Transverse colon (tissue), 4 donors: ENCODE measurements around the gene SYNDIG1L.

Source experiments
- EP300 ChIP-seq: sonication (generic); formaldehyde crosslinking; IDR thresholded peaks from one replicate; pipeline ENCODE4 v1.6.1; 2017; ENCODE audit warnings: antibody characterized with exemption, low read depth
- POLR2A ChIP-seq: fragments of 450-650 bp; IDR thresholded peaks from one replicate; pipeline ENCODE4 v1.6.1; 2016; ENCODE audit warnings: antibody characterized with exemption, mild to moderate bottlenecking, moderate library complexity
- POLR2AphosphoS5 ChIP-seq, 3 donors: sonication (generic); formaldehyde crosslinking; IDR thresholded peaks; one replicate each; pipeline ENCODE4 v1.6.1; 2016; ENCODE audit warnings: antibody characterized with exemption in 3 of 3
- TF ChIP-seq, protein P1 (sequence below), 5 experiments: fragments of 200-600 bp in 3 of 5; fragments of 450-650 bp in 2 of 5; sonication (generic) in 3 of 5; IDR thresholded peaks; 1 replicate in 2 of 5; 2 replicates in 3 of 5; pipeline ENCODE4 v1.5.1; 2016 to 2017; ENCODE audit warnings: antibody characterized with exemption in 5 of 5, inconsistent platforms in 3 of 5, mild to moderate bottlenecking in 2 of 5, moderate library complexity in 1 of 5

GRCh38 chr14:74415115-74415437 is 10.9 kb downstream of the SYNDIG1L start:
- TF ChIP-seq, protein P1, sequence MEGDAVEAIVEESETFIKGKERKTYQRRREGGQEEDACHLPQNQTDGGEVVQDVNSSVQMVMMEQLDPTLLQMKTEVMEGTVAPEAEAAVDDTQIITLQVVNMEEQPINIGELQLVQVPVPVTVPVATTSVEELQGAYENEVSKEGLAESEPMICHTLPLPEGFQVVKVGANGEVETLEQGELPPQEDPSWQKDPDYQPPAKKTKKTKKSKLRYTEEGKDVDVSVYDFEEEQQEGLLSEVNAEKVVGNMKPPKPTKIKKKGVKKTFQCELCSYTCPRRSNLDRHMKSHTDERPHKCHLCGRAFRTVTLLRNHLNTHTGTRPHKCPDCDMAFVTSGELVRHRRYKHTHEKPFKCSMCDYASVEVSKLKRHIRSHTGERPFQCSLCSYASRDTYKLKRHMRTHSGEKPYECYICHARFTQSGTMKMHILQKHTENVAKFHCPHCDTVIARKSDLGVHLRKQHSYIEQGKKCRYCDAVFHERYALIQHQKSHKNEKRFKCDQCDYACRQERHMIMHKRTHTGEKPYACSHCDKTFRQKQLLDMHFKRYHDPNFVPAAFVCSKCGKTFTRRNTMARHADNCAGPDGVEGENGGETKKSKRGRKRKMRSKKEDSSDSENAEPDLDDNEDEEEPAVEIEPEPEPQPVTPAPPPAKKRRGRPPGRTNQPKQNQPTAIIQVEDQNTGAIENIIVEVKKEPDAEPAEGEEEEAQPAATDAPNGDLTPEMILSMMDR (IDR thresholded peaks at IDR 0.05) = no peak
- TF ChIP-seq POLR2A = no peak
- TF ChIP-seq POLR2AphosphoS5 (IDR thresholded peaks at IDR 0.05) = no peak
- TF ChIP-seq EP300 = no peak
